ENCODE measurements around the gene PCBP4.

DNA sequence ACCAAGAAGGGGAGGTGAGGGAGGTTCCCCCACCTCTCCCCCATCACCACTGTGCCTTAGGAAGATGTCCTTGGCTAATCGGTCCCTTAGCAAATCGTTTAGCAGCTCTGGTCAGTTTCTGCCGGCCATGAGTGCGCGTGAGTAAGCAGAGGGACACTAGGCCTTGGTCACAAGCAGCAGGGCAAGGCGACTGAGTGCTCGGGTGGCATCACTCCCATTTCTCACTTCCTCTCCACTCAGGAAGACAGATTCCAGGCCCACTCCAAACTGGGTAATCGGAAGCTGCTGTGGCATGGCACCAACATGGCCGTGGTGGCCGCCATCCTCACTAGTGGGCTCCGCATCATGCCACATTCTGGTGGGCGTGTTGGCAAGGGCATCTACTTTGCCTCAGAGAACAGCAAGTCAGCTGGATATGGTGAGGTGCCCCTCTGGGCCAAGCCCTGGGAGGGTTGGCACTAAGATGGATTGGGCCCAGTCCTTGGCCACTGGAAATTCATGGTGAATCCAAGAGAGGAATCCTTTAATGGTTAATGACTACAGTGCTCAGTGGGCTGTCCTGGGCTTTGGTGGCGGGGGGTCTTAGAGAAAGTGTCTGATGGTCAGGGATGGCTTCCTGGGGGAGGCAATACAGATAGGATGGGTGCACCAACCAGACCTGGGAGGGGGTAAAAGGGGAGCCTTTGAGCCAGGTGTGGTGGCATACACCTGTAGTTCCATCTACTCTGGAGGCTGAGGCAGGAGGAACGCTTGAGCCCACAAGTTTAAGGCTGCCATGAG is 21.1 kb downstream of the PCBP4 start:
- TF ChIP-seq, protein P1, sequence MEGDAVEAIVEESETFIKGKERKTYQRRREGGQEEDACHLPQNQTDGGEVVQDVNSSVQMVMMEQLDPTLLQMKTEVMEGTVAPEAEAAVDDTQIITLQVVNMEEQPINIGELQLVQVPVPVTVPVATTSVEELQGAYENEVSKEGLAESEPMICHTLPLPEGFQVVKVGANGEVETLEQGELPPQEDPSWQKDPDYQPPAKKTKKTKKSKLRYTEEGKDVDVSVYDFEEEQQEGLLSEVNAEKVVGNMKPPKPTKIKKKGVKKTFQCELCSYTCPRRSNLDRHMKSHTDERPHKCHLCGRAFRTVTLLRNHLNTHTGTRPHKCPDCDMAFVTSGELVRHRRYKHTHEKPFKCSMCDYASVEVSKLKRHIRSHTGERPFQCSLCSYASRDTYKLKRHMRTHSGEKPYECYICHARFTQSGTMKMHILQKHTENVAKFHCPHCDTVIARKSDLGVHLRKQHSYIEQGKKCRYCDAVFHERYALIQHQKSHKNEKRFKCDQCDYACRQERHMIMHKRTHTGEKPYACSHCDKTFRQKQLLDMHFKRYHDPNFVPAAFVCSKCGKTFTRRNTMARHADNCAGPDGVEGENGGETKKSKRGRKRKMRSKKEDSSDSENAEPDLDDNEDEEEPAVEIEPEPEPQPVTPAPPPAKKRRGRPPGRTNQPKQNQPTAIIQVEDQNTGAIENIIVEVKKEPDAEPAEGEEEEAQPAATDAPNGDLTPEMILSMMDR (IDR thresholded peaks at IDR 0.05): no peak
- no peak for TF ChIP-seq POLR2A (IDR thresholded peaks at IDR 0.05)

Data from body of pancreas (tissue), 4 donors.